ENCODE measurements around the gene ZNF276.
"Not testable (repeated sequence)": the region's sequence is repeated elsewhere in the genome, so short reads cannot be mapped to it uniquely, and the experiment has no call there.

Gene ZNF276

GRCh38 chr16:89691986-89692569 is 29.3 kb upstream of the ZNF276 start:
- no peak for DNase-seq (ENCODE audit: insufficient read length, low spot score)
- no peak for FAIRE-seq
- no peak for TF ChIP-seq POLR2A (IDR thresholded peaks at IDR 0.05; ENCODE audit: low read depth, low read length)

GRCh38 chr16:89693289-89693731 is 28.0 kb upstream of the ZNF276 start:
- FAIRE-seq: no peak
- TF ChIP-seq POLR2A (IDR thresholded peaks at IDR 0.05; ENCODE audit: low read depth, low read length): no peak

GRCh38 chr16:89693931-89694783 is 27.2 kb upstream of the ZNF276 start:
- no peak for DNase-seq (ENCODE audit: insufficient read length, low spot score)
- no peak for FAIRE-seq
- TF ChIP-seq POLR2A (IDR thresholded peaks at IDR 0.05; ENCODE audit: low read depth, low read length): no peak

More at GRCh38 chr16:89693289-89693731, 28.0 kb upstream of the ZNF276 start:
- no peak for DNase-seq (ENCODE audit: insufficient read length, low spot score)

DNA sequence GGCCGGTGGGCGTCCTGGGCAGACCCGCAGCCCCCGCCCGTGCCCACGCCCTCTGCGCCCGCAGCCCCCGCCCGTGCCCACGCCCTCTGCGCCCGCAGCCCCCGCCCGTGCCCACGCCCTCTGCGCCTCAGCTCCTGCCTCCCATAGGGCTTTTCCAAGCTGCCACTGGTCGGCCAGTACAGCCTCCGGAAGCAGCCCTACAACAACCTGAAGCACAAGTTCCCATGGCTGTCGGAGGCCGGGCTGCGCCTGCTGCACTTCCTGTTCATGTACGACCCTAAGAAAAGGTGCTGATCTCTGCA is 26.6 kb upstream of the ZNF276 start:
- not testable (repeated sequence) for DNase-seq (ENCODE audit: insufficient read length, low spot score); FAIRE-seq

DNA sequence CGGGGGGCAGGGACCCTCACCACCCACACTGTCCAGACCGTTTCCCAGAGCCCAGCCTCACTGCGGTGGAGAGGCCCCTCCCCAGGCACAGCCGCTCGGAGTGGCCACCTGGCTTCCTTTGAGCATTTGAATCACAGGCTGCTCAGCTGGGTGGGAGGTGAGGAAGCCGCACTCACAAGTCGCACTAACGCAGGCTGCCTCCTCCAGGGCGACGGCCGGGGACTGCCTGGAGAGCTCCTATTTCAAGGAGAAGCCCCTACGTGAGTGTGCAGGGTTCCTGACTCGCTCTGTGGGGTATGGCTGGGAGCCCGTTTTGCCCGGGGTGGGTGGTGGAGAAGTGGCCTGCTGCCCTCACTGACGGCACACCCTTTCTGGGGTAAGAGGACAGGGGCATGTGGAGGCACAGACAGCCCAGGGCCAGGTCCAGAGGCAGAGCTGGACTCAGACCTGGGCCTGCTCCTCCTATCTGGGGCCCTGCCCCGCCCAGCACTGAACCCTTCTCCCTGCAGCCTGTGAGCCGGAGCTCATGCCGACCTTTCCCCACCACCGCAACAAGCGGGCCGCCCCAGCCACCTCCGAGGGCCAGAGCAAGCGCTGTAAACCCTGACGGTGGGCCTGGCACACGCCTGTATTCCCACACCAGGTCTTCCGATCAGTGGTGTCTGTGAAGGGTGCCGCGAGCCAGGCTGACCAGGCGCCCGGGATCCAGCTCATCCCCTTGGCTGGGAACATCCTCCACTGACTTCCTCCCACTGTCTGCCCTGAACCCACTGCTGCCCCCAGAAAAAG is 26.1 kb upstream of the ZNF276 start:
- FAIRE-seq (no peak), DNase-seq (ENCODE audit: insufficient read length, low spot score) (no peak)
- no peak for TF ChIP-seq POLR2A (IDR thresholded peaks at IDR 0.05; ENCODE audit: low read depth, low read length)

GRCh38 chr16:89695875-89696669 is 25.3 kb upstream of the ZNF276 start:
- TF ChIP-seq POLR2A (IDR thresholded peaks at IDR 0.05; ENCODE audit: low read depth, low read length): no peak
- no peak for FAIRE-seq
- no peak for DNase-seq (ENCODE audit: insufficient read length, low spot score)

GRCh38 chr16:89696670-89697128 is 24.6 kb upstream of the ZNF276 start:
- FAIRE-seq (no peak), DNase-seq (ENCODE audit: insufficient read length, low spot score) (no peak)
- TF ChIP-seq POLR2A (IDR thresholded peaks at IDR 0.05; ENCODE audit: low read depth, low read length): no peak

DNA sequence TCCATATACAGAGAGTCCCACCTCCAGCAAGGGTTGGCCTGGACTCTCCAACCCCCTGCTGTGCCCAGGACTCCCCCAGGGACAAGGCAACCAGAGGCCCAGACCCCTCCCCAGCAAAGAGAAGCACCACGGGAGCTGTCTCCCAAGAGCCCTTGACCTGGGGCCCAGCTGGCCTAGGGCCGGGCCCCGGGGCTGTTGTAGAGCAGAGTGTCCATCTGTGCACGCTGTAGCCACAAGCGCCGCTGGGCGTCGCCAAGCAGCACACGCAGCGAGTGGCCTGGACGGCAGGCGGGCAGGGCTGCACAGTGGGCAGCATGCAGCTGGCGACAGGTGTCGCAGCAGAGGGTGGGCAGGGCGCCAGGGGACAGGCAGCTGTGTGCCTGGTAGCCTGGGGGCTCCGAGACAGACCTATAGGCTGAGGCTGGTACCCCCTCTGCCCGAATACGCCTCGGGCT is 24.1 kb upstream of the ZNF276 start:
- DNase-seq (ENCODE audit: insufficient read length, low spot score): no peak
- no peak for FAIRE-seq
- TF ChIP-seq POLR2A (IDR thresholded peaks at IDR 0.05; ENCODE audit: low read depth, low read length): no peak

DNA sequence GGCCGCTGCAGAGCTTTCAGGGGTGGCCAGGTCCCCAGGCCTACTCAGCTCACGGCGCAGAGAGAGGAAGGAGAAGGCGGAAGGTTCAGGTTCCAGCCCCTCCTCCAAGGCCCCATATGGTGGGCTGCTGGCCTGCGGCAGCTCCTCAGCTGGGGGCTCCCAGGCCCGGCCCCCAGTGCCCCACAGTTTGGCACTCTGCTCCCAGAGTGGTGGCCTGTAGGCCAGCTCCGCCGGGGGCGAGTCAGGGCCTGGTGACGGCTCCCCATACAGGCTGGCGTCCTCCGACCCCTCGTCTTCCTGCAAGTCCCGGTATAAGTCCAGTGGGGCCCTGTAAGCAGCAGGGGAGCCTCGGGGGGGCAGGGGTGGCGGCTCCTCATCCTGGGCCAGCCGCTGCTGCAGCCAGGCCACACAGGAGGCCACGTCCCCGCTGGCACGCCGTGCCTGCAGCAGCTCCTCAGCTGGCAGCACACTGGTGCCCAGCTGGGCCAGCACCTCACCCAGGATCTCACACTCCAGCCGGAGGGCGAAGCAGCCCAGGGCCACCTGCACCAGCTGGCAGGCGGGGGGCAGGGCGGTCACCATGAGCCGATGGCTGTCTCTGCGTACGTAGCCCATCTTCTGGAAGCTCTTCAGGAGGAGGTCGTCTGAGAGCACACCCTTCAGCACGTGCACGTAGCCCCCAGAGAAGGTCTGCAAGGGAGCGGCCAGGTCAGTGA is 23.6 kb upstream of the ZNF276 start:
- FAIRE-seq (no peak), DNase-seq (ENCODE audit: insufficient read length, low spot score) (no peak)
- no peak for TF ChIP-seq POLR2A (IDR thresholded peaks at IDR 0.05; ENCODE audit: low read depth, low read length)

DNA sequence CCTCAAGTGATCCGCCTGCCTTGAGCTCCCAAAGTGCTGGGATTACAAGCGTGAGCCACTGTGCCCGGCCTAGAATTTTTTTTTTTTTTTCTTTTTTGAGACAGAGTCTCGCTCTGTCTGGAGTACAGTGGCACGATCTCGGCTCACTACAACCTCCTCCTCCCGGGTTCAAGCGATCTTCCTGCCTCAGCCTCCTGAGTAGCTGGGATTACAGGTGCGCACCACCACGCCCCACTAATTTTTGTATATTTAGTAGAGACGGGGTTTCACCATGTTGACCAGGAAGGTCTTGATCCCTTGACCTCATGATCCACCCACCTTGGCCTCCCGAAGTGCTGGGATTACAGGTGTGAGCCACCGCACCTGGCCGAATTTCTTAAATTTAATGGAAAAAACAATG is 22.6 kb upstream of the ZNF276 start:
- not testable (repeated sequence) for DNase-seq (ENCODE audit: insufficient read length, low spot score); FAIRE-seq

DNA sequence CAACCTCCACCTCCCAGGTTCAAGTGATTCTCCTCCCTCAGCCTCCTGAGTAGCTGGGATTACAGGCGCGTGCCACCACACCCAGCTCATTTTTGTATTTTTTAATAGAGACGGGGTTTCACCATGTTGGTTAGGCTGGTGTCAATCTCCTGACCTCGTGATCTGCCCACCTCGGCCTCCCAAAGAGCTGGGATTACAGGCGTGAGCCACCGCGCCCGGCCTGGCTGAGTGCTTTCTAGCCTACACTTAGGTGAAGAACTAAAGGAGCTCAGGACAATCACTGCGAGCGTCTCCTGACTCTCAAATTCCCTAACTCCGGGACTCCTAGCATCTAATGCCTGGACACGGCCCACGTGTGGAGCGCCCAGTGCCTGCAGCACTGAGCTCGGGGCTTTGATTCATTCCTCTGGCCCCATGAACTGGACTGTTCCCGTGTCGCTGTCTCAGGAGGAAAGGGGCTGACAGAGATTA is 21.7 kb upstream of the ZNF276 start:
- not testable (repeated sequence) for DNase-seq (ENCODE audit: insufficient read length, low spot score); FAIRE-seq

GRCh38 chr16:89700100-89700648 is 21.2 kb upstream of the ZNF276 start:
- FAIRE-seq (no peak), DNase-seq (ENCODE audit: insufficient read length, low spot score) (peak; percentile 96)
- 0 out of 2 replicates have a peak, but pooled peaks have one; percentile 5 for TF ChIP-seq POLR2A (IDR thresholded peaks at IDR 0.05; ENCODE audit: low read depth, low read length)
